Measurements from ENCODE around the gene PRMT7.

Gene PRMT7

GRCh38 chr16:68349838-68350410 is 39.1 kb downstream of the PRMT7 start:
- no peak for DNase-seq

GRCh38 chr16:68350813-68351350 is 40.1 kb downstream of the PRMT7 start:
- no peak for DNase-seq

GRCh38 chr16:68351463-68351862 is 40.6 kb downstream of the PRMT7 start:
- no peak for DNase-seq

DNA sequence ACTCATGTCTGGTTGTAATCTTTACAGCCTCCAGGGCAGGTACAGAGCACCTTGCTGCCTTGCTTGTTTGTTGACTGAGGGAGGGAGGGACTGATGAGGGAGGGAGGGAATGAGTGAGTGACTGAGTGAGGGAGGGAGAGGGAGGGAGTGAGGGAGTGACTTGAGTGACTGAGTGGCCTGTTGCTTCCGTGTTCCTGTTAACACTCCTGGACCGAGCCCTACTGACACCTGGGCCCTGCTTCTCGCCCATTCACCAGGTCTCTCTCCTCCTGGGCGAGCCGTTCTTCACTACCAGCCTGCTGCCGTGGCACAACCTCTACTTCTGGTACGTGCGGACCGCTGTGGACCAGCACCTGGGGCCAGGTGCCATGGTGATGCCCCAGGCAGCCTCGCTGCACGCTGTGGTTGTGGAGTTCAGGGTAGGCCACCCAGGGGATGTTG is 41.2 kb downstream of the PRMT7 start:
- no peak for DNase-seq

DNA sequence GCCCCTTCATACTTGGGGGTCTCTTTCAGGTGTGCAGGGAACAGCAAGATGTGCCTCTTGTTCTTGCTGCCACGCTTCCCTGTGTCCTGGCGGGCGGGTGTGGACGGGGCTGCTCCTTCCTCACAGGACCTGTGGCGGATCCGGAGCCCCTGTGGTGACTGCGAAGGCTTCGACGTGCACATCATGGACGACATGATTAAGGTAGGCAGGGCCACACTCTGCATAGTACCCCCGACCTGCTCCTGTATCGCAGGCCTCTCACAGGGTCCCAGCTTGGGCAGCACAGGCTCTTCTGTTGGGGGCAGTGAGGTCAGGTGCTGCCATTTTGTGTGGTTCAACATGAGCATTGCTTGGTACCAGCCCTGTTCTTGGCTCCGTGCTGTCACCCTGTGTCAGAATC is 42.5 kb downstream of the PRMT7 start:
- DNase-seq = no peak

DNA sequence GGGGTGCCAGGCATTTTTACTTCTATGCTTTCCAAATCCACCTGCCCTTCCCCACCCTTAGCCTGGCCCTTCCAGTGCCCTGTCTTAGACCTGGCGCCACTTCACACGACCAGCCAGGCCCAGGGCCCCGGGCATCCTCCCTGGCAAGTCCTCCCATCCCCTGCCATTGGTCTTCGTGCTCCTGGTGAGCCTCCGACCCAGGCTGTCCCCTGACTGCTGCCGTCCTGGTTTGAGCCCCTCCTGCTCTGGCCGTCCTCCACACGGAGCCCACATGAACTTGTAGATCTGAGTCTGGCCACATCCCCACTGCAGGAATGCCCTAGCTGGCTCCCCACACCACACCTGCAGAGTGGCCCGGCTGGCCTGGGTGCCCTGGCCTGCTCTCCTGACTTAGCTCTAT is 44.0 kb downstream of the PRMT7 start:
- no peak for DNase-seq

GRCh38 chr16:68355447-68356248 is 44.8 kb downstream of the PRMT7 start:
- DNase-seq = no peak

- no peak for DNase-seq
Observed at GRCh38 chr16:68356249-68356918, 45.6 kb downstream of the PRMT7 start.

GRCh38 chr16:68356919-68357286 is 46.1 kb downstream of the PRMT7 start:
- DNase-seq = no peak

DNA sequence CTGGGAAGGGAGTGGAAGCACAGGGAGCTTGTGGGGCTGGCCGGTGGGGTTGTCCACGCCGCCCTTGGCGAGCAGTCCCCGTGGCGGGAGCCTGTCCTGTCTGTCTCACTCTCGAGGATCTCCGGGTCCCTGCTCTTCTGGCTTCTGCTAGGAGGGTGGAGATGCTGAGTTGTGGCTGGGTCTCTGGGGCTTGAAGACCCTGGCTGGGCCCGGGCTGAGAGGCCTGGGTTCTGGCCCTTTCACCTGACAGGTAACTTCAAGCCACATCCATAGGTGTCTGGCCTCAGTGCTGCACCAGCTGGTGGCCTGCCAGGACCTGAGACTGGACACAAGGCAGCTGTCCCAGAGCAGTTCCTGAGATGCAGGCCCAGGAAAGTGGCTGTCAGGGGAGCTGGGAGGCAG is 46.7 kb downstream of the PRMT7 start:
- DNase-seq = no peak

- no peak for DNase-seq
Observed at GRCh38 chr16:68357923-68358322, 47.1 kb downstream of the PRMT7 start.

DNA sequence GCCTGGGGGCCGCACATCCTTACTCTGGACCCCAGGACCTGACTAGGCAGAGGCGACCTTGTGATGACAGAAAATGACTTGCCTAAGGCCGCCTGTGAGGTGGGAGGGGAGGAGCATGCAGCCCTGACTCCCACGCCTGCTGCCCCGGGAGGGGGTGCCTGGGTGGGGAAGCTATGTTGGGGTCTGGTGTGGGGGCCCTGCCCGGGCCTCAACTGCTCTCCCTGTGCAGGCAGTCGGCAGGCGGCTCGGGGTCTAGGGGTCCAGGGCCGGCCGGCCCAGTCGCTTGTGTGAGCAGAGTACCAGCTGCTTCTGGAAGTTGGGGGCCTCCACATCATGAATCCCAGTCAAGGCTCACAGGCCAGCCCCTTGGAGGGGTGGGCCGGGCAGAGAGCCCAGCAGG is 48.1 kb downstream of the PRMT7 start:
- DNase-seq = no peak

DNA sequence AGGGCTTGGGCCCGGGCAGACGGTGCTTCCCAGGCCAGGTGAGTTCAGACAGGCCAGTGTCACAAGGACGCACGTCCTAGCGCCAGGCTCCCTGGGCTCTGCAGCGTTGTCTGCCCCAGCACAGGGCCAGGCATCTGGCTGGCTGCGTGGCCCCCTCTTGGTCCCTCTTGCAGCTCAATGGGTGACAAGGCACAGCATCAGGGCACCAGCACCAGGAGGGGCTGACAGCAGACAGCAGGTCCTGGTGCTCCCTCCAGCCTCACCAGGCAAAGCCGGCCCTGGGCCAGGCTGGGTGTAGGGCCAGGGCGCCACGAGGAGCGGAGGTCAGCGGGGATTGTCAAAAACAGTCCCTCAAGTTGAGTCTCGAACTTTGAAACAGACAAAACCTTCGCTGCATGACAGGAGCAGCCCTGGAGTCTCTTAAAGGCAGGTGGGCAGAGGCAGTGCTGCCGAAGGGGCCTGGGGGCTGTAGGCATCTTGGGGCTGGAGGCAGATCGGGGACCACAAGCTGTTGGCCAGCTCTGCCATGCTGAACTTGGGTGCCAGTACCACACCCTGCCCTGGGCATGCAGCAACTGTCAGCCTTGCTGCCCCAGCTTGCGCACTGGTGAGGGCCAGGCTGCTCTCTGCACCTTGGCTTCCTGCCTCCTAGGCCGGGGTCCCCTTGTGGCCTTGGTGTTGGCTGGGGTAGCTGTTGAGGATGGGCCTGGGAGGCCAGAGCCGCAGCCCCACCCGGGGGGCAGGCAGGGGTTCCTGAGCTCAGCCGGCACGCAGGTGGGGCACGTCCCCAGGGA is 48.8 kb downstream of the PRMT7 start:
- no peak for DNase-seq

DNA sequence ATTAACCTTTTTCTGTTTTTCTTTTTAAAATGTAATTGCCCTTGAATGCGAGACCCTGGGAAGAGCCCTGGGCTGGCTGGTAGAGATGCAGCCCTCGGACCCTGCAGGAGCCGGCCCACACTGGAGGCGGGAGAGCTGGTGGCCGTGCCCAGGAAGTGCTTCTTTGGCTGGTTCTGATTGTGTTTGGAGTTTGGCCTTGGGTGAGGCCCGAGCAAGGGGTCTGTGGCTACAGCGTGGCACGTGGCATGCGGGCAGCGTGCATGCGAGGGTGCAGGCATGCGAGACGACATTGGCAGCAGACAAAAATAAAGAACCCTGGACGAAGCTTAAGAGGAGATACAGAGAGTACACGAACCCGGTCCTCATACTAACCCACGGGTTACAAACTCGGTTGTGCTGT is 49.7 kb downstream of the PRMT7 start:
- DNase-seq = no peak

DNA sequence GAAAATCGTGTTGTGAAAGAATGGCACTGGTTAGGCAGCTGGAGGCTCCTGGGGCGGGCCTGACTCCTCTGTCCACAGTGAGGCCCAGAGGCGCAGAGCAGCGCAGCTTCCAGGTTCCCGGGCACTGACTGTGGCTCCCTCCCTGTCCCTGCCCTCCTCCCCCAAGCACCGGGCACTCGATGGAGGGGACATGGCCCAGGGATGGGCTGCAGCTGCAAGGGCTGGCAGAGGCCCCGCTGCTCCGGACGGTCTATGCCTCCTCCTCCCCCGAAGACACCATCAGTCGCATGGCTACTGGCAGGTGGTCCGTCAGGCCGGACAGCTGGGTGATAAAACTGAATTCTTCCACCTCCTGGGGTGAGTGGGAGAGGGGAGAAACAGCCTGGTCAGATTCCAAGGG is 50.1 kb downstream of the PRMT7 start:
- no peak for DNase-seq

- no peak for DNase-seq
Observed at GRCh38 chr16:68361485-68361884, 50.7 kb downstream of the PRMT7 start.

- DNase-seq = no peak
Observed at GRCh38 chr16:68362262-68362913, 51.6 kb downstream of the PRMT7 start.

GRCh38 chr16:68362947-68363657 is 52.3 kb downstream of the PRMT7 start:
- no peak for DNase-seq

- DNase-seq = no peak
Observed at GRCh38 chr16:68363658-68364521, 53.1 kb downstream of the PRMT7 start.

GRCh38 chr16:68364561-68364998 is 53.8 kb downstream of the PRMT7 start:
- DNase-seq = peak; percentile 22
